ENCODE measurements around the gene WNT3.

- no peak for TF ChIP-seq CTCF (IDR thresholded peaks at IDR 0.05)
- no peak for TF ChIP-seq EZH2 (IDR thresholded peaks at IDR 0.05; ENCODE audit: borderline replicate concordance, insufficient read depth, low read depth, low read length, poor library complexity, severe bottlenecking)
Measured at GRCh38 chr17:46789610-46790009, 28.9 kb downstream of the WNT3 start.
